HG03460 (cell line): ENCODE results near the gene AQP1.

Experiments
- ATAC-seq: cut with Tn5 transposase; IDR thresholded peaks from one replicate; pipeline ENCODE4 v1.9.1; 2021; ENCODE audit not compliant: unreplicated experiment

Gene AQP1

GRCh38 chr7:30911561-30911969 is at the start of gene AQP1:
Gene AQP1, plus strand, starts transcription at chr7:30911853. Its CDS starts 57 bp downstream, at chr7:30911910.
- no peak for ATAC-seq

GRCh38 chr7:30862995-30863705 is 48.5 kb upstream of the AQP1 start:
- no peak for ATAC-seq

GRCh38 chr7:30863706-30864035 is 48.0 kb upstream of the AQP1 start:
- ATAC-seq = no peak

DNA sequence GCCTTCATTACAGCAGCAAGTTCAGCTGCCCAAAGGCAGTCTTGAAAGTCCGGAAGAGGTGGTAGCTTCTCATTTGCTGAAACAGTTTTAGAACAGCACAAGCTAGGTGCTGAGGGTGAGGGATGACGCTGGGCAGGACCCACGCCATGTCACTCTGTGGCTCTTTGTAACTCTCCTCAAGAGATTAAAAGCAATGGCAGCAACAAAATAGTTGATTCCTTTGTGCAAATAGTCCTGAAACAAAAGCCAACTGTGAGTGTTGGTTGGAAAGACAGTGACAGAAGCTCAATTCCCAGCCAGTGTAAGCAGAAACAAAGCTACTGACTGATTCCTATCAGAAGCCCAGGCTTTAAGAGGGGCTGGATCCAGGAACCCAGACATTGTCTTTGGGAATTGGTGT is 47.6 kb upstream of the AQP1 start:
- no peak for ATAC-seq

- ATAC-seq = no peak
Observed at GRCh38 chr7:30865076-30865475, 46.6 kb upstream of the AQP1 start.

DNA sequence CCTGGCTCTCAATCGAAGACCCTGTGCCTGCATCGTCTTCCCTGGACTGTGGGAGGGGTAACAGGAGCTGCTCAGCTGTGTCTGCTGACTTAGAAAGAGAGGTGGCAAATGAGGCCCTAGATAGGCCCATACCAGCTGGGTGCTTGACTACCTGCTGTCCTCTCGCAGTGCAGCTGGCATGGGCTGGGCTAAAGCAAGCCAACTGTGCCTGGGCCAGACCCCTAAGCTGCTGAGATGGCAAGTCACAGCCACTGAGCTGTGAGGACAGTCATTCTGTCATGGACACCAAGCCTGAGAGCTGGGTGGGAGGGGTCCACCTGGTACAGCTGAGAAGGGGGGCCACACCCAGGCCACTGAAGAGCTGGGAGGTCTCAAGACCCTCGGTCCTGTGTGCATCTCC is 45.8 kb upstream of the AQP1 start:
- ATAC-seq = no peak

GRCh38 chr7:30866939-30867338 is 44.7 kb upstream of the AQP1 start:
- no peak for ATAC-seq

DNA sequence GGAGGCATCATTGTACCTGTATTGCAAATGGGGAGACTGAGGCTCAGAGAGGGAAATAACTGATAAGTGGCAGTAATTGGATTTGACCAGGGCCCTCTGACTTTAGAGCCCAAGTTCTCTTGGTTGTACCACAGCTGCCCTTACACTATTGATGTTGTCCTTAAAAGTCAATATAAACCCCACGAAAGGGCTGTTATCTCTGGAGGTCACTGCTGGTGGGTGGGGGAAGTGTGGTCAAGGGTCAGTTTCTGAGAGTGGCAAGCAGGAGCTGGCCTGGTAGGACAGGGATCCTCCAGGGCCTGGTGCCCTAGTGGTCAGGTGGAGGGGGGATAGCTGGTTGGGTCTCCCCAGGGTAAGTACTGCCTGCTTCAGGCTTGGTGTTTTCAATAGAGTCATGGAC is 44.2 kb upstream of the AQP1 start:
- no peak for ATAC-seq

DNA sequence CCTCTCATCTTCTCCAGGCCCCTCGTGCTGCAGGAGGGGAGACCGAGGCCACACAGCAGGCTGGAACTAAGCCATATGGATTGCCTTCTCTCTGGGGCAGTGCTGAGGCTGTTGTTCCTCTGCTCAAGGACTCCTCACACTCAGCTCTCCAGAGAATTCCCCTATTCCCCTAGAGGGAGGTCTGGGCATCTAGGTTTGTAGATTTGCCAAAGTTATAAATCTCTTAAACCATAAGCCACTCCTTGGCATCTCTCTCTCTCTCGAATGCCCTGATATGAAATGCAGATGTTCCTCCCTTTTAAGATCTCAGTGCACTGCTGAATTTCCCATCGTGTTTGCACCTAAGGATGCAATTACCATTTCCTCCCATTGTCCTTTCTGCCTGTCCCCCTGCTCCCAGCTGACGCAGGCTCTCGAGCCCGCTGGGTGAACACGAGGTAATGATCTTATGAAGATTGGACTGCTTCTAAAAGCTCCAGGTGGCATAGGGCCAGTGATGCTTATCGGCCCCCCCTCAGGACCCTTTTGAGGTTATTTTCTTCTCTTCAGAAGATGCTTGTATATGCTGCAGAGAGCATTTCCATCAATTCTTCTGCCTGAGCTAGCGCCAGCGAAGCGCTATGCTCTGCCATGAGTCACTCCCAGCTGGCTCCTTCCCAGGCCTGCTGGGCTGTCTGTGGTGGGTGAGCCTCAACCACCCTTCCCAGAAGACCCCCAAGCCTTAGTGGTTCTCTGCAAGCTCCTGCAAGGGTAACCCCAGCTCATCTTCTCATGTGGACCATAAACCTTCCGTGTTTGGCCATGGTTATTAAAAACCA is 41.6 kb upstream of the AQP1 start:
- ATAC-seq = no peak

DNA sequence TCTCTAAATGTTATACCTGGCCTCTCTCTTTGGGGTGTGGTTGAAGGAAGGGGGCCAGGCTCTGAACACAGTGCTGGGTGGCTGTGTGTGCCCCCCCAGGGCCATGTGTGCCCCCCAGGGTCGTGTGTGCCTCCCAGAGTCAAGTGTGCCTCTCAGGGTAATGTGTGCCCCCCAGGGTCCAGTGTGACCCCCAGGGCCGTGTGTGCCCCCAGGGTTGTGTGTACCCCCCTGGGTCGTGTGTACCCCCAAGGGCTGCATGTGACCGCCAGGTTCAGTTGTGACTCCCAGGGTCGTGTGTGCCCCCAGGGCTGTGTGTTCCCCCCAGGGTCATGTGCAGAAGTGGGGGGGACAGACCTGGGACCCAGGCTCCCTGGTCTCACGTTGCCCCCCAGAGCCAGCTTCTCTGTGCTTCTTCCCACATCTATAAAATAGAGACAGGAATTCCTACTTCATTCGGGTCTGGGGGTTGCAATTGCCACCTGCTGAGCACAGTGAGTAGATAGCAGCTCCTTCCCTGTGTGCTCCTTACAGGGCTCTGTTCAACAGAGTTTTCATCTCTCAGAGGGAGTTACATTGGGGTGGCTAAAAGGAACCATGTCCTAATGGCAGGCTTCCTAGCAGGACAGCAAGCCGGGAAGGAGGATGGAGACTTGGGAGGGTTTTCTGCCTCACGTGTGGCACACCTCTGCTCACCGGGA is 40.7 kb upstream of the AQP1 start:
- no peak for ATAC-seq

GRCh38 chr7:30871655-30872054 is 40.0 kb upstream of the AQP1 start:
- ATAC-seq = no peak

- ATAC-seq = no peak
Observed at GRCh38 chr7:30873207-30873606, 38.4 kb upstream of the AQP1 start.

DNA sequence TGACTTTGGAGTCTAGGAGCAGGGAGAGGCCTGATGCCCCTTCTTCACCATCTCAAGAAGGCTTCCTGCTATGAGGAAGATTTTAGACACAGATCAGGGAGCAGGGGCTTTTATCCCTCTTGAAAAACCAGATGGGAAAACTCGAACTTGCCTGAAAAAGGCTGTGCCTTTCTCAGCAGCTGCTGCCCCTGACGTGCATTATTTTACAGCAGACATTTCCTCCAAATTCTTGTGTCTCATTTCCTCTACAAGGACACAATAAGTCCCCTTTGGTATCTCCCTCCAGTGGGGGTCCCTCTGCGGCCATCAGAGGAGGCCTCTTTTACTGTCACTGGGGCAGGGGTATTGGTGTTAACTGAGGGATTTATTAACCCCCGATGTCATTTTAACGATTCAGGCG is 38.0 kb upstream of the AQP1 start:
- no peak for ATAC-seq

DNA sequence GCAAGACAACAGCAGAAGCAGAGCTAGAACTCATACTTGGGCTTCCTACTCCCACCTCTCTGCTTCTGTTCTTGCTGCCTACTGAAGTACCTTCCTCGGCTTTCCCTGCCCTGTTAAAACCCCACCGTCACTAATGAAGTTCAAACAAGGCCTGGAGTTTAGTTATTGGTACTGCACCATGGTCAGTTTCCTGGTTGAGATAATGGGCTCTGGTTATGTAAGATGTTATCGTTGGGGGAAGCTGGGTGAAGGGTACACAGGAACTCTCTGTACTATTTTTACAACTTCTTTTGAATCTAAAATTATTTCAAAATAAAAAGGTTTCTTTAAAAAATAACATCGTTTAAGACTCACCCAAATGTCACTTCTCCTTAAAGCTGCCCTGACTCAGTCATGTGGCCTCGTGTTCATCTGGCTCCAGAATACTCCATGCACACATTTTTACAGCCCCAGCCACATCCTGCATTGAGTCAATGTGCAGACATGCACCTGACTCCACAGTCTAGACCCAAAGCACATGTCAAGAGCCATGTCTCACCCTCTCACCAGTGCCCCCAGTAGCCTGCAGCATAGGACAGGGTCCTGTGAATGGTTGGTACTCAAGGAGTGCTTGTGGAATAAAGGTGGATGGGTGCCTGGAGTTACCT is 36.9 kb upstream of the AQP1 start:
- ATAC-seq = no peak

GRCh38 chr7:30877015-30877769 is 34.5 kb upstream of the AQP1 start:
- no peak for ATAC-seq

GRCh38 chr7:30877993-30878392 is 33.7 kb upstream of the AQP1 start:
- ATAC-seq = no peak

DNA sequence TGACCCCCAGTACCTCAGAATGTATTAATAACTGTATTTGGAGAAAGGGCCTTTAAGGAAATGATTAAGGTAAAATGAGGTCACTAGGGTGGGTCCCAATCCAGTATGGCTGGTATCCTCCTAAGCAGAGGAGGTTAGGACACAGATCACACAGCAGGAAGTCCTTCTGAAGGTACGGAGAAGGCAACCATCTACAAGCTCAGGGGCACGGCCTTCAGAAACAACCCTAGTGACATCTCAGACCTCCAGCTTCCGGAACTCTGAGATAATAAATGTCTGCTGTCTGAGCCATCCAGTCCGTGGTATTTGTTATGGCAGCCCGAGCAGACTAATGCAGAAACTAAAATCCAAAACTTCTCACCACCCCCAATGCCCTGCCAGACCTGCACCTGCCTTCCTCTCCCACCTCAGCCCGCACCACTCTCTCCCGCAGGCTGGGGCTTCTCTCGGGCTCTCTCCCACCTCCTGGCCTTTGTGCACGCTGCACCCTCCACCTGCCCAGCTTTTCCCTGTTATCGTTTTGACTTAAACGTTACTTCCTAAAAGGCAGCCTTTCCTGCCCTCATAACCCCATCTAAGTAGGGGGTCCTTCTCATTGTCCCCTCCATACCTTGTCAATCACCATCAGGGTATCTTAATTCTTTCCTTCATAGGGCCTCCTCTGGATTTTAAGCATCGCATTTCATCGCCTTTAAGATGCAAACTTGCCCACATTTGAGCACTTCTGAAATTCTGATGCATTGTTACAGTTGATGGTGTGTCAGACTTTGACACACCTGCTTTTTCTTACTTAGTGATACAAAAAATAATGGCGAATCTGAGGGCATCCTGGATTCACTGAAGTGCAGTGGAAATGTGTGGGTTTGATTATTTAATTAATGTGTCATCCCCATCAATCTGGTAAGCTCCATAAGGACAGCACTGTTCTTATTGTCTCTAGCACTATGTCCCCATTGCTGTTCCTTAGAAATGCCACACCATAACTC is 32.2 kb upstream of the AQP1 start:
- no peak for ATAC-seq

DNA sequence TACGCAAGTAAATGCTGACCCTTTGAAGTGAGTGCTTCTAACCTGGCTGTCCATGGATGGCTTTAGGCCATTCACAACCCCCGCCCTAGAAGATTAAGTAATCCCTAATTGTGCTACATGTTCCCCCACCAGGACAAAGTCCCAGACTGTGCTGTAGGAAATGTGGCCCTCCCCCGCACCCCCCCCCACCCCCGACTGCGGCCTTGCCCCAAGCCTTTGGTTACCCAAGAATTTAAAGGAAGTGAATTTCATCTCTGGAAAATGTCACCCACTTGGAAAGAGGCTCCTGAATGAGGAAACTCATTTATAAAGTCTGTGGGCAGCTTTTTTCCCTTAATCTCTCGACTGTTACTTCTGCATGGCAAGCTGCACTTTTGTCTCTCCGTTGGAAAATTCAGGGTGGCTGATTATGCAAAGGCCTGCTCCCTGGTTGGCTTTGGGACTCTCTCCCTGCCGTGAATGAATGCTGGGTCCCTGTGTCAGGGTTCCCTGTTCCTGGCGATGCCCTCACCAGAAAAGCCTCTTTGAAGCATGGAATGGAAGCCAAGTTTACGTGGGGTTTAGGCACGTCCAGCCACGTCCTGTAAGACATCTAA is 31.4 kb upstream of the AQP1 start:
- no peak for ATAC-seq

DNA sequence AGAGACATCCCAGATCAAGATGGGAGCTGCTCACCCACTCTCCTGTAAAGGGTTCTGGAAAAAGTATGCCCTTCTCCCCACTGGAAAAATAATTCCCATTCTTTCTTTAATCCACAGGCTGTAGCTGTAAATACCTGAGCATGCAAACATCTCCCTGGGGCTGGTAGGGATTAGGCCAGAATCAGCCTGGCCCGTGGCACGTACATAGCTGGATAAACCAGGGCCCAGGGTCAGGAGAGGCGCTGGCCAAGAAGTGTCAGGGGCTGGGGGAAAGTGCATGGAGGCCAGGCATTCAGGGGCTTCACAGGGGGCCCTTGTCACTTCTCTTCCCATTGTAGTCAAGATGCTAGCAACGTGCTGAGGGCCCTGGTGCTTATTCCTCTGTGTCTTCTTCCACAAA is 30.7 kb upstream of the AQP1 start:
- ATAC-seq = no peak
